WERI-Rb-1 (cell line): ENCODE measurements around the gene PCDHGA8.

Experiments used
- DNase-seq: peaks from one replicate; pipeline ENCODE4 v3.0.0-alpha.2; 2020
- H3K27ac ChIP-seq: fragments of 250-450 bp; sonication (Bioruptor Pico); 2 replicates; pipeline ENCODE4 v1.5.1; 2020; ENCODE audit warnings: mild to moderate bottlenecking, moderate library complexity
- H3K27me3 ChIP-seq: fragments of 250-450 bp; sonication (Bioruptor Pico); 2 replicates; pipeline ENCODE4 v1.5.1; 2021; ENCODE audit warnings: mild to moderate bottlenecking, low read depth, moderate library complexity; ENCODE audit not compliant: insufficient read depth, severe bottlenecking
- H3K36me3 ChIP-seq: fragments of 250-450 bp; sonication (Bioruptor Pico); 2 replicates; pipeline ENCODE4 v1.5.1; 2020; ENCODE audit warnings: mild to moderate bottlenecking, moderate library complexity
- H3K4me3 ChIP-seq: 2 replicates; pipeline ENCODE4 v1.5.1; 2011; ENCODE audit warnings: low read depth, mild to moderate bottlenecking, control low read depth, low read length
- H3K9me3 ChIP-seq: fragments of 250-450 bp; sonication (Bioruptor Pico); 2 replicates; pipeline ENCODE4 v1.5.1; 2021; ENCODE audit warnings: mild to moderate bottlenecking, moderate library complexity; ENCODE audit not compliant: severe bottlenecking
- CTCF ChIP-seq: IDR thresholded peaks from 2 replicates; pipeline ENCODE4 v1.5.1; 2011; ENCODE audit warnings: low read depth, mild to moderate bottlenecking, control low read depth, inconsistent platforms, low read length

Gene PCDHGA8

GRCh38 chr5:141419074-141419880 is 26.8 kb downstream of the PCDHGA8 start:
- Histone ChIP-seq H3K4me3 (no peak overlapping the region), H3K27ac (no peak overlapping the region), H3K27me3 (no peaks in the 10 kb centered on the region), H3K9me3 (peaks cover 25% of the 10 kb centered on the region), H3K36me3 (no peaks in the 10 kb centered on the region)
- TF ChIP-seq CTCF = no peak
- DNase-seq = no peak

DNA sequence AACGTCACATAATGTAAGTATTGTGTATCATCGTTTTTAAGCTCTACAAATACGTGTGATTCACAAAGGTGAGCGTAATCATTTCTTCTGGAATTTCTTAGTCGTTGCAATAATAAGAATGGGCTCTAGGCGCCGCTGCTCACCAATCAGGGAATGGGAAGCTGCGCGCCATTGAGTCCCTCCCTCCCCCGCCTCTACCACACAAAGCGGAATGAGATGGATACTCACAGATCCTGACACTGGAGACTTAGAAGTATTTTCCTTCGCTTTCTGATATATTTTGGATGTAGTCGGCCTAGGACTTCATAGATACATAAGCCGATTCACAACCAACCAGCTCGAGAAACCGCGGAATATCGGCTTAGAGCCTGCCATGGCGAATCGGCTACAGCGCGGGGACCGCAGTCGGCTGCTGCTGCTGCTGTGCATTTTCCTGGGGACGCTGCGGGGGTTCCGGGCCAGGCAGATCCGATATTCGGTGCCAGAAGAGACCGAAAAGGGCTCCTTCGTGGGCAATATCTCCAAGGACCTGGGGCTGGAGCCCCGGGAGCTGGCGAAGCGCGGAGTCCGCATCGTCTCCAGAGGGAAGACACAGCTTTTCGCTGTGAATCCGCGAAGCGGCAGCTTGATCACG is 28.5 kb downstream of the PCDHGA8 start, which contains the start of gene PCDHGA11:
TSS of gene PCDHGA11 (plus strand) at position 197 of the 634 bp plus-strand sequence. CDS start at position 374, 177 bp downstream.
- Histone ChIP-seq H3K27me3 (no peaks in the 10 kb centered on the region), H3K36me3 (no peaks in the 10 kb centered on the region), H3K27ac (no peak within 1 kb of the TSS), H3K4me3 (no peak within 1 kb of the TSS), H3K9me3 (peaks cover 25% of the 10 kb centered on the region)
- peak; percentile 30 for DNase-seq
- TF ChIP-seq CTCF = no peak; the same call in 1 of the 2 replicates

DNA sequence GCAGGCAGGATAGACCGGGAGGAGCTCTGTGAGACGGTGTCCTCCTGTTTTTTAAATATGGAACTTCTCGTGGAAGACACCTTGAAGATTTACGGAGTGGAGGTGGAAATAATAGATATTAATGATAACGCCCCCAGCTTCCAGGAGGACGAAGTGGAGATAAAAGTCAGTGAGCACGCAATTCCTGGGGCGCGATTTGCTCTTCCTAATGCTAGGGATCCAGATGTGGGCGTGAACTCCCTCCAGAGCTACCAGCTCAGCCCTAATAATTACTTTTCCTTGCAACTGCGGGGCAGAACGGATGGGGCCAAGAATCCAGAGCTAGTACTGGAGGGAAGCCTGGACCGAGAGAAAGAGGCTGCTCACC is 29.0 kb downstream of the PCDHGA8 start:
- no peak for TF ChIP-seq CTCF
- H3K27ac ChIP-seq = no peak overlapping the region
- DNase-seq = no peak
- H3K9me3 ChIP-seq = peaks cover 25% of the 10 kb centered on the region
- no peaks in the 10 kb centered on the region for H3K36me3 ChIP-seq
- no peak overlapping the region for H3K4me3 ChIP-seq
- H3K27me3 ChIP-seq = no peaks in the 10 kb centered on the region

- H3K27ac ChIP-seq = no peak overlapping the region
- H3K27me3 ChIP-seq = no peaks in the 10 kb centered on the region
- no peak for DNase-seq
- no peaks in the 10 kb centered on the region for H3K36me3 ChIP-seq
- no peak for TF ChIP-seq CTCF
- no peak overlapping the region for H3K4me3 ChIP-seq
- H3K9me3 ChIP-seq = peaks cover 27% of the 10 kb centered on the region
Measured at GRCh38 chr5:141422742-141423291, 30.4 kb downstream of the PCDHGA8 start.

- TF ChIP-seq CTCF = 0 out of 2 replicates have a peak, but pooled peaks have one; percentile 1
- no peak overlapping the region for H3K4me3 ChIP-seq
- no peaks in the 10 kb centered on the region for H3K27me3 ChIP-seq
- DNase-seq = no peak
- H3K27ac ChIP-seq = no peak overlapping the region
- H3K36me3 ChIP-seq = no peaks in the 10 kb centered on the region
- H3K9me3 ChIP-seq = peaks cover 6% of the 10 kb centered on the region
Measured at GRCh38 chr5:141427783-141428426, 35.5 kb downstream of the PCDHGA8 start.
